ENCODE measurements around the gene COA8. TPM values are rescaled to one million over a fixed set of nuclear protein-coding genes. Genes with fewer than 3 reads are reported as not detected.

COA8 gene
- total and polyA plus RNA-seq, 2 of the 8 experiments (the other 6 are each of a cell fraction or from before 2014, with no cell fraction given), result 7.1 to 35.5 TPM

DNA sequence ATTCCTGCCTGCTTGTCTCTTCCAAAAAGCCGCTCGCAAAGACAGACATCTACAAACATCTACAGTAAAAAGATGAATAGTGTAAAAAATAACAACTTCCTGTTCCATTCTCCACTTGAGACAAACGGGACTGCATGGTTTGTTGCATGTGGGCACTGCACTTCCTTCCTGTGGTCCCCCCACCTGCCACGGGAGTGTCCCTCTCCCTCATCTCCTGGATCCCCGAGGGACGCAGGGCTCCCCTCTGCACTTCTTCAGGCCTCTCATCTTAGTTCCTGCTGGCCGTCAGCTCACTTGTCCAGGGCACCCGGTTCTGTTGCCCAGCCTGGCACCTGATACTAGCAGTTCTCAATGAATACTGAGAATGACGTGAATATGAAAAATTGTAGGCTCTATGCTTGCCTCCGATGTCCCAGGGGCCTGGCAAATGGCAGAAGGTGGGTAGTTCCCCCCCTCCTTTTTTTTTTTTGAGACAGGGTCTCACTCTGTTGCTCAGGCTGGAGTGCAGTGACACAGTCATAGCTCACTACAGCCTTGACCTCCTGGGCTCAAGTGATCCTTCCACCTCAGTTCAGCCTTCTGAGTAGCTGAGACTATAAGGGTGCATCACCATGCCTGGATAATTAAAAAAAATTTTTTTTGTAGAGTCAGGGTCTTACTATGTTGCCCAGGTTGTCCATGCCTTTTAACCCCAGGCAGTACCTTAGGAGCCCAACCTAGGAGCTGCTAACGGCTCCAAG is 62.8 kb downstream of the COA8 start (continued):
- TF ChIP-seq SP4 (IDR thresholded peaks at IDR 0.05; ENCODE audit: low read length) (no peak), POU5F1 (IDR thresholded peaks at IDR 0.05; ENCODE audit: low read depth, low read length) (no peak), POLR2A (IDR thresholded peaks at IDR 0.05; ENCODE audit: control extremely low read depth in 1 of 2, low read depth in 2 of 2, low read length in 2 of 2) (no peak), TAF1 (IDR thresholded peaks at IDR 0.05; ENCODE audit: low read depth, low read length) (no peak), KDM1A (IDR thresholded peaks at IDR 0.05; ENCODE audit: borderline replicate concordance, low read length) (no peak), GABPA (IDR thresholded peaks at IDR 0.05; ENCODE audit: borderline replicate concordance, insufficient read depth, low read length) (no peak), SIN3A (conservative IDR thresholded peaks at IDR 0.05 in 1 of 2, IDR thresholded peaks at IDR 0.05 in 1 of 2; ENCODE audit: low read depth in 1 of 2, low read length in 2 of 2) (no peak)

Measured in H1 (cell line).